Measurements from ENCODE around the gene GET3. TPM values are rescaled to one million over a fixed set of nuclear protein-coding genes. Genes with fewer than 3 reads are reported as not detected.
"Not testable (repeated sequence)": the region's sequence is repeated elsewhere in the genome, so short reads cannot be mapped to it uniquely, and the experiment has no call there.

The GET3 gene
- total RNA-seq, 1 donor from 2014 or later = 49.3 TPM

GRCh38 chr19:12705654-12706331 lies 31.5 kb upstream of the GET3 start:
- H3K9me3 Mint-ChIP-seq (ENCODE audit: unreplicated experiment) = peaks cover 8% of the 10 kb centered on the region
- DNase-seq = no peak
- peaks cover 4% of the 10 kb centered on the region for H3K4me1 Mint-ChIP-seq (ENCODE audit: low read depth, unreplicated experiment)
- no peak for TF ChIP-seq CTCF (IDR thresholded peaks at IDR 0.05; ENCODE audit: partially characterized antibody, unreplicated experiment)
- no peak overlapping the region for H3K4me3 Mint-ChIP-seq (ENCODE audit: unreplicated experiment)
- H3K36me3 Mint-ChIP-seq (ENCODE audit: unreplicated experiment) = no peaks in the 10 kb centered on the region
- no peaks in the 10 kb centered on the region for H3K27me3 Mint-ChIP-seq (ENCODE audit: unreplicated experiment)
- H3K27ac Mint-ChIP-seq (ENCODE audit: unreplicated experiment) = no peak overlapping the region

GRCh38 chr19:12706332-12706718 lies 31.0 kb upstream of the GET3 start:
- Mint-ChIP-seq H3K27ac (ENCODE audit: unreplicated experiment) (no peak overlapping the region), H3K4me3 (ENCODE audit: unreplicated experiment) (no peak overlapping the region), H3K36me3 (ENCODE audit: unreplicated experiment) (no peaks in the 10 kb centered on the region)

GRCh38 chr19:12708641-12709040 lies 28.7 kb upstream of the GET3 start:
- Mint-ChIP-seq H3K27me3 (ENCODE audit: unreplicated experiment) (no peaks in the 10 kb centered on the region), H3K4me1 (ENCODE audit: low read depth, unreplicated experiment) (no peaks in the 10 kb centered on the region), H3K27ac (ENCODE audit: unreplicated experiment) (no peak overlapping the region), H3K36me3 (ENCODE audit: unreplicated experiment) (no peaks in the 10 kb centered on the region), H3K4me3 (ENCODE audit: unreplicated experiment) (no peak overlapping the region), H3K9me3 (ENCODE audit: unreplicated experiment) (peaks cover 2% of the 10 kb centered on the region)
- TF ChIP-seq CTCF (IDR thresholded peaks at IDR 0.05; ENCODE audit: partially characterized antibody, unreplicated experiment) = no peak
- DNase-seq = no peak

More at GRCh38 chr19:12706332-12706718, 31.0 kb upstream of the GET3 start:
- Mint-ChIP-seq H3K9me3 (ENCODE audit: unreplicated experiment) (peaks cover 8% of the 10 kb centered on the region), H3K27me3 (ENCODE audit: unreplicated experiment) (no peaks in the 10 kb centered on the region), H3K4me1 (ENCODE audit: low read depth, unreplicated experiment) (peaks cover 4% of the 10 kb centered on the region)
- TF ChIP-seq CTCF (IDR thresholded peaks at IDR 0.05; ENCODE audit: partially characterized antibody, unreplicated experiment) = no peak
- DNase-seq = no peak

- Mint-ChIP-seq H3K36me3 (ENCODE audit: unreplicated experiment) (no peaks in the 10 kb centered on the region), H3K27ac (ENCODE audit: unreplicated experiment) (no peak overlapping the region), H3K4me3 (ENCODE audit: unreplicated experiment) (no peak overlapping the region), H3K27me3 (ENCODE audit: unreplicated experiment) (no peaks in the 10 kb centered on the region), H3K4me1 (ENCODE audit: low read depth, unreplicated experiment) (no peaks in the 10 kb centered on the region), H3K9me3 (ENCODE audit: unreplicated experiment) (no peaks in the 10 kb centered on the region)
- no peak for DNase-seq
- no peak for TF ChIP-seq CTCF (IDR thresholded peaks at IDR 0.05; ENCODE audit: partially characterized antibody, unreplicated experiment)
Observed at GRCh38 chr19:12711187-12711586, 26.1 kb upstream of the GET3 start.

GRCh38 chr19:12712077-12712476 lies 25.2 kb upstream of the GET3 start:
- H3K36me3 Mint-ChIP-seq (ENCODE audit: unreplicated experiment); H3K27me3 Mint-ChIP-seq (ENCODE audit: unreplicated experiment); H3K4me1 Mint-ChIP-seq (ENCODE audit: low read depth, unreplicated experiment); H3K4me3 Mint-ChIP-seq (ENCODE audit: unreplicated experiment); H3K9me3 Mint-ChIP-seq (ENCODE audit: unreplicated experiment): not testable (repeated sequence)
- peak; percentile 40 for TF ChIP-seq CTCF (IDR thresholded peaks at IDR 0.05; ENCODE audit: partially characterized antibody, unreplicated experiment)
- peak overlapping the region; percentile 57 for H3K27ac Mint-ChIP-seq (ENCODE audit: unreplicated experiment)
- peak; percentile 61 for DNase-seq

GRCh38 chr19:12713304-12713703 lies 24.0 kb upstream of the GET3 start:
- not testable (repeated sequence) for H3K9me3 Mint-ChIP-seq (ENCODE audit: unreplicated experiment); DNase-seq; H3K27me3 Mint-ChIP-seq (ENCODE audit: unreplicated experiment); H3K4me3 Mint-ChIP-seq (ENCODE audit: unreplicated experiment); H3K36me3 Mint-ChIP-seq (ENCODE audit: unreplicated experiment); H3K4me1 Mint-ChIP-seq (ENCODE audit: low read depth, unreplicated experiment); H3K27ac Mint-ChIP-seq (ENCODE audit: unreplicated experiment)
